ENCODE measurements around the gene TMBIM1. TPM values are rescaled to one million over a fixed set of nuclear protein-coding genes. Genes with fewer than 3 reads are reported as not detected.

TMBIM1 gene
- total RNA-seq, 1 experiment from 2014 or later = 91.0 TPM

DNA sequence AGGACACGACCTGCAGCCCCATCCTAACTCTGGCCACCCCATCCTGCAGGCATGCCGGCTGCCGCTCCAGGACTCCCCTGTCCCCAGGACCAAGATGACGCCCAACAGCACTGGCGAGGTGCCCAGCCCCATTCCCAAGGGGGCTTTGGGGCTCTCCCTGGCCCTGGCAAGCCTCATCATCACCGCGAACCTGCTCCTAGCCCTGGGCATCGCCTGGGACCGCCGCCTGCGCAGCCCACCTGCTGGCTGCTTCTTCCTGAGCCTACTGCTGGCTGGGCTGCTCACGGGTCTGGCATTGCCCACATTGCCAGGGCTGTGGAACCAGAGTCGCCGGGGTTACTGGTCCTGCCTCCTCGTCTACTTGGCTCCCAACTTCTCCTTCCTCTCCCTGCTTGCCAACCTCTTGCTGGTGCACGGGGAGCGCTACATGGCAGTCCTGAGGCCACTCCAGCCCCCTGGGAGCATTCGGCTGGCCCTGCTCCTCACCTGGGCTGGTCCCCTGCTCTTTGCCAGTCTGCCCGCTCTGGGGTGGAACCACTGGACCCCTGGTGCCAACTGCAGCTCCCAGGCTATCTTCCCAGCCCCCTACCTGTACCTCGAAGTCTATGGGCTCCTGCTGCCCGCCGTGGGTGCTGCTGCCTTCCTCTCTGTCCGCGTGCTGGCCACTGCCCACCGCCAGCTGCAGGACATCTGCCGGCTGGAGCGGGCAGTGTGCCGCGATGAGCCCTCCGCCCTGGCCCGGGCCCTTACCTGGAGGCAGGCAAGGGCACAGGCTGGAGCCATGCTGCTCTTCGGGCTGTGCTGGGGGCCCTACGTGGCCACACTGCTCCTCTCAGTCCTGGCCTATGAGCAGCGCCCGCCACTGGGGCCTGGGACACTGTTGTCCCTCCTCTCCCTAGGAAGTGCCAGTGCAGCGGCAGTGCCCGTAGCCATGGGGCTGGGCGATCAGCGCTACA is 29.4 kb downstream of the TMBIM1 start:
- ChIA-PET RAD21 (ENCODE audit: low non-redundant PET in 1 of 2, low total read pairs in 2 of 2, uncharacterized antibody in 2 of 2, unreplicated experiment in 2 of 2) (no interaction called here), POLR2A (no interaction called here), CTCF (interaction anchor here (0.8 kb wide), 1 partner anchor 10 kb away, joined by 3 read pairs; no protein-coding TSS in a partner anchor)
- intact Hi-C loops (cut with micrococcal nuclease) = no loop called here
- H3K27ac ChIP-seq (ENCODE audit: low read depth, low read length) = no peak overlapping the region
- peaks cover 12 to 14% of the 10 kb centered on the region in 2 experiments; a peak in 3 of 4 replicates for H3K36me3 ChIP-seq (ENCODE audit: control insufficient read depth in 1 of 2, insufficient read depth in 2 of 2, low read length in 2 of 2)
- H3K9me3 ChIP-seq (ENCODE audit: control insufficient read depth in 1 of 2, insufficient read depth in 1 of 2, low read depth in 1 of 2, low read length in 2 of 2) = no peaks in the 10 kb centered on the region
- no peak for TF ChIP-seq POLR2A (IDR thresholded peaks at IDR 0.05; ENCODE audit: borderline replicate concordance, extremely low read depth, insufficient read depth, insufficient read length)
- TF ChIP-seq EGR1 (IDR thresholded peaks at IDR 0.05; ENCODE audit: low read depth) = no peak
- TF ChIP-seq EZH2 (IDR thresholded peaks at IDR 0.05) = no peak
- TF ChIP-seq ZFX (IDR thresholded peaks at IDR 0.05) = no peak
- TF ChIP-seq, protein P1, sequence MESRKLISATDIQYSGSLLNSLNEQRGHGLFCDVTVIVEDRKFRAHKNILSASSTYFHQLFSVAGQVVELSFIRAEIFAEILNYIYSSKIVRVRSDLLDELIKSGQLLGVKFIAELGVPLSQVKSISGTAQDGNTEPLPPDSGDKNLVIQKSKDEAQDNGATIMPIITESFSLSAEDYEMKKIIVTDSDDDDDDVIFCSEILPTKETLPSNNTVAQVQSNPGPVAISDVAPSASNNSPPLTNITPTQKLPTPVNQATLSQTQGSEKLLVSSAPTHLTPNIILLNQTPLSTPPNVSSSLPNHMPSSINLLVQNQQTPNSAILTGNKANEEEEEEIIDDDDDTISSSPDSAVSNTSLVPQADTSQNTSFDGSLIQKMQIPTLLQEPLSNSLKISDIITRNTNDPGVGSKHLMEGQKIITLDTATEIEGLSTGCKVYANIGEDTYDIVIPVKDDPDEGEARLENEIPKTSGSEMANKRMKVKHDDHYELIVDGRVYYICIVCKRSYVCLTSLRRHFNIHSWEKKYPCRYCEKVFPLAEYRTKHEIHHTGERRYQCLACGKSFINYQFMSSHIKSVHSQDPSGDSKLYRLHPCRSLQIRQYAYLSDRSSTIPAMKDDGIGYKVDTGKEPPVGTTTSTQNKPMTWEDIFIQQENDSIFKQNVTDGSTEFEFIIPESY (IDR thresholded peaks at IDR 0.05; ENCODE audit: extremely low read depth, insufficient replicate concordance, low read length) = no peak
- TF ChIP-seq SIN3A (IDR thresholded peaks at IDR 0.05; ENCODE audit: low read depth) = no peak
- TF ChIP-seq CTCF (IDR thresholded peaks at IDR 0.05 in 2 of 3, conservative IDR thresholded peaks at IDR 0.05 in 1 of 3; ENCODE audit: borderline replicate concordance in 1 of 3, insufficient read depth in 1 of 3, low read depth in 2 of 3, low read length in 2 of 3) = no peak
- no peak for TF ChIP-seq TCF7L2 (IDR thresholded peaks at IDR 0.05; ENCODE audit: borderline replicate concordance, extremely low read depth, insufficient read depth, insufficient read length)
- TF ChIP-seq RAD21 (IDR thresholded peaks at IDR 0.05; ENCODE audit: low read depth) = no peak
- TF ChIP-seq CEBPB (IDR thresholded peaks at IDR 0.05; ENCODE audit: low read depth) = no peak
- no peak for TF ChIP-seq CBX3 (IDR thresholded peaks at IDR 0.05; ENCODE audit: low read depth)
- no peak for TF ChIP-seq SP1 (IDR thresholded peaks at IDR 0.05; ENCODE audit: low read depth)
- no peak for TF ChIP-seq POLR2AphosphoS5 (IDR thresholded peaks at IDR 0.05; ENCODE audit: low read depth, low read length)
- no peak for TF ChIP-seq ZNF274 (IDR thresholded peaks at IDR 0.05; ENCODE audit: low read depth, low read length)
- H3K4me2 ChIP-seq (ENCODE audit: low read length) = no peak overlapping the region
- H3K4me1 ChIP-seq (ENCODE audit: control insufficient read depth in 1 of 2, insufficient read depth in 2 of 2, low read length in 2 of 2) = peaks cover 0 to 5% of the 10 kb centered on the region in 2 experiments; a peak in 1 of 4 replicates
- H3K9me2 ChIP-seq (ENCODE audit: insufficient read depth) = no peaks in the 10 kb centered on the region
- H3K79me2 ChIP-seq (ENCODE audit: insufficient read depth, low read length) = no peaks in the 10 kb centered on the region
- H3K27me3 ChIP-seq (ENCODE audit: insufficient read depth, low read length) = no peaks in the 10 kb centered on the region
- H2AFZ ChIP-seq (ENCODE audit: low read depth, low read length, poor library complexity, severe bottlenecking) = no peak overlapping the region
- H4K20me1 ChIP-seq (ENCODE audit: insufficient read depth) = no peaks in the 10 kb centered on the region
- no peak overlapping the region for H3K9ac ChIP-seq (ENCODE audit: low read length)
- BruUV-seq (replicated peaks) = no TSS peak
- no peak overlapping the region for H3K4me3 ChIP-seq (replicated peaks in 1 of 2; ENCODE audit: low read depth in 1 of 2, low read length in 2 of 2)
- DNase-seq (ENCODE audit: low read depth, low spot score) (no peak), ATAC-seq (no peak)
